Measurements from ENCODE around the gene ALDOB. TPM values are rescaled to one million over a fixed set of nuclear protein-coding genes. Genes with fewer than 3 reads are reported as not detected.

The ALDOB gene
- total RNA-seq, 1 donor from 2014 or later, result 0.43 TPM

Other genes starting within 250 kb of the ALDOB start
- not detected for gene BAAT, start 50.8 kb downstream of the ALDOB start, total RNA-seq
- gene MRPL50, start 37.2 kb downstream of the ALDOB start, total RNA-seq, result 16.5 TPM
- gene ZNF189, start 36.9 kb downstream of the ALDOB start, total RNA-seq, result 15.2 TPM
- 48.3 TPM for gene RNF20, start 98.1 kb upstream of the ALDOB start, total RNA-seq
- not detected for gene PPP3R2, start 159.2 kb upstream of the ALDOB start, total RNA-seq